A549 (cell line): ENCODE results near the gene MARK1.

Experiments used
- CEBPB ChIP-seq, 2 experiments: fragments of >200 bp in 1 of 2; sonication (Bioruptor Twin) in 1 of 2; formaldehyde crosslinking in 1 of 2; IDR thresholded peaks; 2 replicates each; pipeline ENCODE4 v1.6.1; 2012 to 2016
- CHD2 ChIP-seq: fragments of 150-350 bp; IDR thresholded peaks from 2 replicates; pipeline ENCODE4 v1.6.1; 2014; ENCODE audit warnings: low read length; ENCODE audit not compliant: partially characterized antibody
- CHD4 ChIP-seq: fragments of 200-600 bp; sonication (generic); IDR thresholded peaks from 2 replicates; pipeline ENCODE4 v1.6.1; 2016; ENCODE audit warnings: antibody characterized with exemption, mild to moderate bottlenecking, borderline replicate concordance
- FOSB ChIP-seq: fragments of 250-450 bp; sonication (Bioruptor Pico); IDR thresholded peaks from 2 replicates; pipeline ENCODE4 v1.5.0; 2020; ENCODE audit warnings: mild to moderate bottlenecking, moderate library complexity
- HOXA7 ChIP-seq: fragments of 250-450 bp; sonication (Bioruptor Pico); IDR thresholded peaks from 2 replicates; pipeline ENCODE4 v1.5.0; 2020; ENCODE audit warnings: mild to moderate bottlenecking, moderate library complexity
- MAZ ChIP-seq: fragments of 150-350 bp; IDR thresholded peaks from 2 replicates; pipeline ENCODE4 v1.6.1; 2014; ENCODE audit warnings: antibody characterized with exemption, low read depth, low read length, borderline replicate concordance
- MYC ChIP-seq: IDR thresholded peaks from 2 replicates; pipeline ENCODE4 v1.6.1; 2012; ENCODE audit warnings: mild to moderate bottlenecking, inconsistent platforms, low read length, improper control_type of control experiment, borderline replicate concordance
- NPAS2 ChIP-seq: fragments of 250-450 bp; sonication (Bioruptor Pico); IDR thresholded peaks from 2 replicates; pipeline ENCODE4 v1.8.0; 2022; ENCODE audit warnings: mild to moderate bottlenecking, moderate library complexity, borderline replicate concordance
- POLR2A ChIP-seq: IDR thresholded peaks from 2 replicates; pipeline ENCODE4 v1.6.1; 2012; ENCODE audit warnings: mild to moderate bottlenecking, low read length
- RCOR1 ChIP-seq: fragments of 150-350 bp; IDR thresholded peaks from 2 replicates; pipeline ENCODE4 v1.6.1; 2014; ENCODE audit warnings: antibody characterized with exemption, low read length, low read depth
- REST ChIP-seq: fragments of 200-600 bp; sonication (generic); IDR thresholded peaks from 2 replicates; pipeline ENCODE4 v1.6.1; 2016; ENCODE audit warnings: antibody characterized with exemption, mild to moderate bottlenecking, moderate library complexity
- TFCP2L1 ChIP-seq: fragments of 250-450 bp; sonication (Bioruptor Pico); IDR thresholded peaks from 2 replicates; pipeline ENCODE4 v1.5.0; 2021; ENCODE audit warnings: mild to moderate bottlenecking
- TF ChIP-seq, protein P1 (sequence below): IDR thresholded peaks from 2 replicates; pipeline ENCODE4 v1.6.1; 2012
- TF ChIP-seq, protein P2 (sequence below): fragments of >200 bp; sonication (Bioruptor Twin); formaldehyde crosslinking; IDR thresholded peaks from 3 replicates; pipeline ENCODE4 v1.5.1; 2016

GRCh38 chr1:220616836-220617235 lies 88.9 kb downstream of the MARK1 start:
- TF ChIP-seq, protein P1, sequence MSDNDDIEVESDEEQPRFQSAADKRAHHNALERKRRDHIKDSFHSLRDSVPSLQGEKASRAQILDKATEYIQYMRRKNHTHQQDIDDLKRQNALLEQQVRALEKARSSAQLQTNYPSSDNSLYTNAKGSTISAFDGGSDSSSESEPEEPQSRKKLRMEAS: no peak
- no peak for TF ChIP-seq CHD4
- TF ChIP-seq RCOR1: no peak
- TF ChIP-seq POLR2A: no peak
- no peak for TF ChIP-seq REST
- no peak for TF ChIP-seq CHD2
- TF ChIP-seq MAZ: no peak
- TF ChIP-seq, protein P2, sequence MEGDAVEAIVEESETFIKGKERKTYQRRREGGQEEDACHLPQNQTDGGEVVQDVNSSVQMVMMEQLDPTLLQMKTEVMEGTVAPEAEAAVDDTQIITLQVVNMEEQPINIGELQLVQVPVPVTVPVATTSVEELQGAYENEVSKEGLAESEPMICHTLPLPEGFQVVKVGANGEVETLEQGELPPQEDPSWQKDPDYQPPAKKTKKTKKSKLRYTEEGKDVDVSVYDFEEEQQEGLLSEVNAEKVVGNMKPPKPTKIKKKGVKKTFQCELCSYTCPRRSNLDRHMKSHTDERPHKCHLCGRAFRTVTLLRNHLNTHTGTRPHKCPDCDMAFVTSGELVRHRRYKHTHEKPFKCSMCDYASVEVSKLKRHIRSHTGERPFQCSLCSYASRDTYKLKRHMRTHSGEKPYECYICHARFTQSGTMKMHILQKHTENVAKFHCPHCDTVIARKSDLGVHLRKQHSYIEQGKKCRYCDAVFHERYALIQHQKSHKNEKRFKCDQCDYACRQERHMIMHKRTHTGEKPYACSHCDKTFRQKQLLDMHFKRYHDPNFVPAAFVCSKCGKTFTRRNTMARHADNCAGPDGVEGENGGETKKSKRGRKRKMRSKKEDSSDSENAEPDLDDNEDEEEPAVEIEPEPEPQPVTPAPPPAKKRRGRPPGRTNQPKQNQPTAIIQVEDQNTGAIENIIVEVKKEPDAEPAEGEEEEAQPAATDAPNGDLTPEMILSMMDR: no peak
- TF ChIP-seq MYC: no peak
- no peak for TF ChIP-seq NPAS2
- TF ChIP-seq HOXA7 (CRISPR knock-in tag): no peak
- TF ChIP-seq TFCP2L1: no peak
- no peak for TF ChIP-seq CEBPB (IDR thresholded peaks at IDR 0.05)
- TF ChIP-seq FOSB (CRISPR knock-in tag): no peak
